T-cell (primary cell): ENCODE measurements around the gene KTI12. TPM values are rescaled to one million over a fixed set of nuclear protein-coding genes. Genes with fewer than 3 reads are reported as not detected.

Source experiments
- ATAC-seq, 4 experiments: fragments of 200-7000 bp in 3 of 4; fragments of 150-1000 bp in 1 of 4; cut with Tn5 transposase; replicated peaks in 1 of 4; 1 replicate in 3 of 4; 2 replicates in 1 of 4; pipeline ENCODE4 v1.10.0; 2021; ENCODE audit warnings: moderate library complexity in 3 of 4, mild to moderate bottlenecking in 2 of 4, moderate number of reproducible peaks in 1 of 4
- CTCF ChIA-PET, 2 donors: fragments of 300-600 bp; sonication (Branson Sonifier 250); formaldehyde crosslinking; loops; one replicate each; lab custom pipeline; 2022; ENCODE audit warnings: antibody characterized with exemption in 2 of 2; lab: Charles Lee
- POLR2A ChIA-PET, 2 donors: fragments of 300-600 bp; sonication (Branson Sonifier 250); formaldehyde crosslinking; loops; one replicate each; lab custom pipeline; 2022; ENCODE audit warnings: antibody characterized with exemption in 2 of 2; lab: Charles Lee
- DNase-seq, 35 experiments: peaks; one replicate each; pipeline versions ENCODE4 v3.0.0 to v3.0.0-alpha.2; 2013 to 2023
- H3K27ac ChIP-seq: one replicate; pipeline ENCODE4 v1.5.1; 2013; ENCODE audit warnings: low read length
- H3K27me3 ChIP-seq, 2 experiments: replicated peaks in 1 of 2; 1 replicate in 1 of 2; 2 replicates in 1 of 2; pipeline versions ENCODE4 v1.6.1 to v1.7.0; 2013; ENCODE audit warnings: low read length in 1 of 2, mixed read lengths in 1 of 2; ENCODE audit not compliant: control insufficient read depth in 2 of 2, insufficient read depth in 2 of 2; ENCODE audit errors: extremely low read depth in 1 of 2
- H3K36me3 ChIP-seq, 2 donors: 1 replicate in 1 of 2; 2 replicates in 1 of 2; pipeline versions ENCODE4 v1.6.1 to v1.7.0; 2013; ENCODE audit warnings: low read length in 1 of 2; ENCODE audit not compliant: control insufficient read depth in 2 of 2, insufficient read depth in 1 of 2; ENCODE audit errors: extremely low read depth in 1 of 2
- H3K4me1 ChIP-seq, 2 experiments: 1 replicate in 1 of 2; 2 replicates in 1 of 2; pipeline versions ENCODE4 v1.6.1 to v1.7.0; 2013; ENCODE audit warnings: low read length in 2 of 2, mixed read lengths in 1 of 2; ENCODE audit not compliant: insufficient read depth in 2 of 2, control insufficient read depth in 1 of 2; ENCODE audit errors: extremely low read depth in 1 of 2
- H3K4me3 ChIP-seq, 2 donors: 1 replicate in 1 of 2; 2 replicates in 1 of 2; pipeline versions ENCODE4 v1.5.1 to v1.7.0; 2013; ENCODE audit warnings: mild to moderate bottlenecking in 2 of 2, low read length in 1 of 2, moderate library complexity in 1 of 2; ENCODE audit not compliant: control insufficient read depth in 1 of 2; ENCODE audit errors: extremely low read depth in 1 of 2
- H3K9me3 ChIP-seq: 2 replicates; pipeline ENCODE4 v1.7.0; 2013
- H3K27ac Mint-ChIP-seq, 2 donors: one replicate each; pipeline ENCODE4 v1.8.0; 2020 to 2021; ENCODE audit warnings: mild to moderate bottlenecking in 2 of 2, mixed read lengths in 2 of 2
- H3K27me3 Mint-ChIP-seq, 2 donors: one replicate each; pipeline ENCODE4 v1.8.0; 2021 to 2022; ENCODE audit warnings: mixed read lengths in 2 of 2
- H3K36me3 Mint-ChIP-seq: one replicate; pipeline ENCODE4 v1.8.0; 2021; ENCODE audit warnings: mixed read lengths
- H3K4me1 Mint-ChIP-seq, 3 donors: one replicate each; pipeline ENCODE4 v1.8.0; 2020 to 2022; ENCODE audit warnings: mixed read lengths in 3 of 3, mild to moderate bottlenecking in 1 of 3
- H3K4me3 Mint-ChIP-seq, 3 donors: one replicate each; pipeline ENCODE4 v1.8.0; 2020 to 2022; ENCODE audit warnings: mild to moderate bottlenecking in 3 of 3, mixed read lengths in 3 of 3, moderate library complexity in 3 of 3
- H3K9me3 Mint-ChIP-seq, 3 donors: one replicate each; pipeline ENCODE4 v1.8.0; 2020 to 2022; ENCODE audit warnings: mixed read lengths in 3 of 3
- WGBS: methylation state at CpG from one replicate; pipeline ENCODE4 v1.1.5; 2013; ENCODE audit warnings: missing lambda C conversion rate; ENCODE audit not compliant: insufficient coverage; 5-methylcytosine and 5-hydroxymethylcytosine counted together
- total RNA-seq, 35 experiments: library from RNA in 6 of 35; stranded (reverse) in 6 of 35; fragments of 120-200 nt in 1 of 35; gene quantifications; one replicate each; pipeline versions ENCODE4 v1.2.1 to v1.2.4 and lab custom pipeline; 2013 to 2026

The KTI12 gene
- total RNA-seq, 5 donors from 2014 or later (not counting 1 experiment from before 2014, with no cell fraction given) = 15.3 to 25.4 (median 18.1) TPM

- H3K4me3 ChIP-seq = no peak overlapping the region
- no peaks in the 10 kb centered on the region for H3K36me3 ChIP-seq
- Mint-ChIP-seq H3K4me1 (peaks cover 12 to 26% (median 22%) of the 10 kb centered on the region in 3 donors), H3K27ac (no peak overlapping the region), H3K36me3 (no peaks in the 10 kb centered on the region), H3K4me3 (peak overlapping the region in 2 of 3 donors; percentile 25 to 39), H3K9me3 (no peaks in the 10 kb centered on the region), H3K27me3 (peaks cover 22 to 30% of the 10 kb centered on the region in 2 donors)
- no peak overlapping the region for H3K27ac ChIP-seq
- H3K4me1 ChIP-seq = peaks cover 3 to 8% of the 10 kb centered on the region in 2 experiments
- DNase-seq (no peak), ATAC-seq (no peak)
- CTCF ChIA-PET = no interaction called here
- peaks cover 13 to 28% of the 10 kb centered on the region in 2 experiments for H3K27me3 ChIP-seq
- POLR2A ChIA-PET = no interaction called here
- H3K9me3 ChIP-seq = no peaks in the 10 kb centered on the region
Observed at GRCh38 chr1:51988254-51988653, 45.4 kb downstream of the KTI12 start.

GRCh38 chr1:51986718-51987117 lies 46.9 kb downstream of the KTI12 start:
- ATAC-seq (no peak), DNase-seq (no peak)
- 100% methylated on average over 2 of the region's 4 CpGs for WGBS
- Histone ChIP-seq H3K36me3 (no peaks in the 10 kb centered on the region), H3K4me1 (peaks cover 3 to 8% of the 10 kb centered on the region in 2 experiments), H3K4me3 (no peak overlapping the region), H3K27ac (no peak overlapping the region), H3K27me3 (peaks cover 3 to 14% of the 10 kb centered on the region in 2 experiments), H3K9me3 (no peaks in the 10 kb centered on the region)
- CTCF ChIA-PET = no interaction called here
- no peak overlapping the region for H3K27ac Mint-ChIP-seq
- peaks cover 9 to 26% (median 18%) of the 10 kb centered on the region in 3 donors for H3K4me1 Mint-ChIP-seq
- POLR2A ChIA-PET = no interaction called here
- H3K27me3 Mint-ChIP-seq = peaks cover 8 to 14% of the 10 kb centered on the region in 2 donors
- H3K36me3 Mint-ChIP-seq = no peaks in the 10 kb centered on the region
- H3K9me3 Mint-ChIP-seq = no peaks in the 10 kb centered on the region
- H3K4me3 Mint-ChIP-seq = no peak overlapping the region

DNA sequence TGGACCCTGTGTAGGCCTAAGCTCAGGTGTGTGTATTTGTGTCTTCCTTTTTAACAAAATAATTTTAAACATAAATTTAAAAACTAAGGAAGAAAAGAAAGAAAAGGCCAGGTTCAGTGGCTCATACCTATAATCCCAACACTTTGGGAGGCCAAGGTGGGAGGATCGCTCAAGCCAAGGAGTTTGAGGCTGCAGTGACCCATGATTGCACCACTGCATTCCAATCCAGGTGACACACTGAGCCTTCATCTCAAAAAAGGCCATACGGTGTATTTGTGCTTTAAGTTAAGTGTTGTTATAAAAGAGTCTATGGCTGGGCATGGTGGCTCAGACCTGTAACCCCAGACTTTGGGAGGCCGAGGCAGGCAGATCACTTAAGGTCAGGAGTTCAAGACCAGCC lies 51.4 kb downstream of the KTI12 start:
- no CpG with 5 or more reads among the region's 3 CpGs for WGBS
- Mint-ChIP-seq H3K4me1 (no peaks in the 10 kb centered on the region), H3K27me3 (no peaks in the 10 kb centered on the region), H3K27ac (no peak overlapping the region), H3K4me3 (no peak overlapping the region), H3K36me3 (no peaks in the 10 kb centered on the region), H3K9me3 (no peaks in the 10 kb centered on the region)
- Histone ChIP-seq H3K27me3 (no peaks in the 10 kb centered on the region), H3K4me3 (no peak overlapping the region), H3K36me3 (no peaks in the 10 kb centered on the region), H3K27ac (no peak overlapping the region), H3K4me1 (no peaks in the 10 kb centered on the region), H3K9me3 (no peaks in the 10 kb centered on the region)
- no peak for DNase-seq
- POLR2A ChIA-PET = no interaction called here
- CTCF ChIA-PET = no interaction called here
- no peak for ATAC-seq

Other genes starting within 250 kb of the KTI12 start
- 100 to 1,000 TPM; 107 to 118 (median 110) TPM for gene NRDC, start 155.1 kb downstream of the KTI12 start, total RNA-seq
- gene RAB3B, start 43.1 kb downstream of the KTI12 start, total RNA-seq = under 1 TPM in 4 of 5 donors, not detected in 1; 0.02 to 0.18 (median 0.06) TPM
- gene TXNDC12, start 21.4 kb upstream of the KTI12 start, total RNA-seq = 10 to 100 TPM; 26.1 to 44.8 (median 40.3) TPM
- gene BTF3L4, start 22.5 kb upstream of the KTI12 start, total RNA-seq = 10 to 100 TPM; 30.1 to 33.6 (median 32.0) TPM
- gene ZFYVE9, start 108.3 kb upstream of the KTI12 start, total RNA-seq = 1 to 10 TPM; 6.5 to 9.0 (median 8.7) TPM